ENCODE measurements around the gene CYB5D1.

Gene CYB5D1

DNA sequence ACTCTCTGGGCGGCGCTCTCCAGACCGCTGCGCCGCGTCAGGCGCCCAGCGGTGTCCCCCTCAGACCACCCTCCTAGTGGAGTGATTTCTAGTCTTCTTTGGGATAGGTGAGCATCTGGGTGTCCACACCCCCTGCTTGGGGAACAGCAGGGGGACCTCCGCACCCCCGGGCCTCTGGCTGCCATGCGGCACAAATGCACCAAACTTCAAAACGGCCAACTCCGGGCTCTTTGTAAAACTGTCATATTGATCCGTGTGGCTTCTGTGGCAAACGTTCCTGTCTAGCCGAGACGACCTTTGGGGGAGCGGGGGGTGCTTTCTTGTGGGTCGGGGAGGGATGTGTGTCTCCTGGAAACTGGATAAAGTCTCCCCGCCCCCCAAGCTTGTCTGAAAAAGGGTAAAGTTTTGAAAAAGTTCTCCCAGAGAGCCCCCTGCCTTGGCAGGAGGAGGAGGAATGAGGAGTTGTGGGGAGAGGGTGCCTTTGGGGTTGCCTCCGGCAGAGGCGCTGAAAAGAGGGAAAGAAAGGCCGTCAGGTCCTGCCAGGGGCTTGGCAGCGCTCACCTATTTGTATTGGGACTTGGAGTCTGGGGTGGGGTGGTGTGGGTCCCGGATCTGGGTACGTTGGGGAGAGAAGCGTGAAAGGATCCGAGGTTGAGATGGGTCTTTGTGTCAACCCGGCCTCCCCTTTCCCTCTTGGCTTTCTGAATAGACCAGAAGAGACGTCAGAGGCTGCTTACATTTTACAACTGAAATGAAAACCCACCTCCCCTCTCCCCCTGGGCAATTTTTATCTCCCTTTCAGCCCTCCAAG lies 28.6 kb downstream of the CYB5D1 start:
- intact Hi-C loops (cut with DNase I; ENCODE audit: low total_unique reads), result no loop called here
- peaks cover 0 to 22% of the 10 kb centered on the region in 2 donors for H3K27me3 ChIP-seq
- H3K36me3 ChIP-seq, result peaks cover 0 to 12% (median 8%) of the 10 kb centered on the region in 3 donors
- peak overlapping the region; percentile 80 to 82 for H3K27ac ChIP-seq
- no peak for TF ChIP-seq CTCF (IDR thresholded peaks at IDR 0.05)
- peaks cover 15 to 49% (median 44%) of the 10 kb centered on the region in 4 donors for H3K4me1 ChIP-seq
- no peaks in the 10 kb centered on the region for H3K9me3 ChIP-seq
- peak overlapping the region; percentile 62 to 66 for H3K4me3 ChIP-seq
- DNase-seq, result peak in 1 of 2 donors; percentile 30

DNA sequence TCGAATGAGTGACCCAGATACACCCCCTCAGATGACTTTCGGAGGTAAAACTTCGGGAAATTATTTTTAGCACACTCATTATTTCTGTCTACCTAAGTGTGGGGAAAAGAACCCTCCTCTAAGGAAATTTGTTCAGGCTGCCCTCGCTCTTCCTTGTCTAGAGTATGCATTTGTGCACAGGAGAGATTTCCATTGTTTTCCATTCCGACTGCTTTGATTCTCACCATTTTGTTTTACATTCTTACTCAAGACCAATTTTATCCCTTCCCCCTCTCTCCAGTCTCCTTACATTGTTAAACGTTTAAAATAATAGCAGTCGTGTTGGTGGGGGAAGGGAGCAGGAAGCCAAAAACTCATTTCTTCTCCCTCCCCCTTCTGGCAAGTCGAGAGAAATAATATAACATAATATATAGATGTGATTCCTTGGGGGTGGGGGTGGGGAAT lies 29.3 kb downstream of the CYB5D1 start:
- intact Hi-C loops (cut with DNase I; ENCODE audit: low total_unique reads), result no loop called here
- H3K4me1 ChIP-seq, result peaks cover 15 to 48% (median 43%) of the 10 kb centered on the region in 4 donors
- H3K9me3 ChIP-seq, result no peaks in the 10 kb centered on the region
- H3K27ac ChIP-seq, result peak overlapping the region; percentile 80 to 82
- no peak for DNase-seq
- peaks cover 0 to 14% (median 11%) of the 10 kb centered on the region in 3 donors for H3K36me3 ChIP-seq
- H3K27me3 ChIP-seq, result peaks cover 0 to 18% of the 10 kb centered on the region in 2 donors
- TF ChIP-seq CTCF (IDR thresholded peaks at IDR 0.05), result no peak
- peak overlapping the region; percentile 62 to 66 for H3K4me3 ChIP-seq

DNA sequence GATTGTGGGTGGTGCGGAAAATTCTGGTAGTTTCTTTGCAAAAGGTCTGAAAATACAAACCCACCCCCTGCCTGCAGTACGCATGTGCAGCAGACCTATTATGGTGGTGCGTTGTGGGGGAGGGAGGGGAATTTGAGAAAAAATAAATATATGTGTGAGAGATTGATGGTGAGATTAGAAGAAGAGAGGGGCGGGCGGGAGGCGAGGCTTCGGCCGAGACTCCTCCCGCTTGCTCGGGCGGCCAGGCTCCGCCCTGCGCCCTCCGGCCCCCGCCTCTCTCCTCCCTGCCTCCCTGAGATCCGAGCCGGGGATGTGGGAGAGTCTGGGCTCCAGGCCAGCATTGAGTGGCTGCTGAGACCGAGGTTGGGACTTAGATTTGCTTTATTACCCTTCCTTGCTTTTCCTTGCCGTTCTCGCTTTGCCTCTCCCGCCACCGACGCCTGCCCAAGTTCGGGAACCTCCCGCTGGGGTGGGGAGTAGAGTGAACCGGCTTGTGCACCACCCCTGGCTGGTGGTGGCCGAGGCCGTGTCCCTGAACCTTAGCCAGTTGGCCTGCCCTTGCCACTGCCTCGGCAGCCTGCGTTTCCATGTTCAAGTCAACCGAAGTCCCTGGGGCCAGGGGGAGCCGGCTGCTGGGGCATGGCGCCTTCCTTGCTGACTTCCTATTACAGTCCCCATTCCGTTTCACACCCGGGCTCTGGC lies 29.8 kb downstream of the CYB5D1 start:
- H3K4me1 ChIP-seq, result peaks cover 15 to 48% (median 43%) of the 10 kb centered on the region in 4 donors
- peak; percentile 93 to 96 for DNase-seq
- H3K27ac ChIP-seq, result peak overlapping the region; percentile 80 to 82
- peaks cover 0 to 16% (median 11%) of the 10 kb centered on the region in 3 donors for H3K36me3 ChIP-seq
- TF ChIP-seq CTCF (IDR thresholded peaks at IDR 0.05), result no peak
- peaks cover 0 to 14% of the 10 kb centered on the region in 2 donors for H3K27me3 ChIP-seq
- intact Hi-C loops (cut with DNase I; ENCODE audit: low total_unique reads), result no loop called here
- H3K4me3 ChIP-seq, result peak overlapping the region; percentile 62 to 66
- no peaks in the 10 kb centered on the region for H3K9me3 ChIP-seq

DNA sequence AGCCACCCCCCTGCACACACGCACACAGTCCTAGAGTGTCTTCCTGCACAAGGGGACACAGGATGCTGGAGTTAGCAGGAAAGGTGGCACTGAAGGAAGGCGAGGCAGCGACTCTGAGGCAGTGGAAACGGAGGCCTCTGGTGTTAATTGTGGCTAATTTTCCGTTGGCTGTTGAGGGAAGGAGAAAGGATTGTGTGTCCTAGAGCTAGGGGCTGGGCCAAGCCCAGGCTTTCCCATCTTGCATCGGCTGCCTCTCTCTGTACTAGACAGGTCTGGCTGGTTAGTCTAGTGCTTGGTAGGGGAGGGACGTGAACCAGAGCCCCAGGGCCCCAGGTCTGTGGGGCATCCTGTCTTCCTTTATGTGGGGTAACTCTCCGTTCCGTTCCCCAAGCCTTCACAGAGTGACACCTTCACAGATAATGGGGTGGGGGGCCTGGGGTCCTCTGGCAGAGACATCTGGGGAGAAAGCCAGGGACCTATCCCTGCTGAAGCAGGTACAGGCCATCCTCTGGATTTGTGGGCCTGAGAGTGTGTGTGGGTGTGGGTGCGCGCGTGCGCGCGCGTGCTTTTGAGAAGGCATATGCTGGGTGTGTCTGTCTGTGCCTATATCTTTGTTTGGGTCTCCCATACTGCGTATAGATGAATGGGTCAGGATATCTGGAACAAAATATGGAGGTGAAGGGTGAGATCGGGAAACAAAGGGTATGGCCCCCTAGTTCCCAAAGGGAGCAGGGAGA lies 30.5 kb downstream of the CYB5D1 start, which contains the start of gene CHD3:
TSS of gene CHD3 (plus strand) at position 606 of the 737 bp plus-strand sequence. CDS start 212 bp downstream, outside the sequence.
- DNase-seq, result no peak
- no peaks in the 10 kb centered on the region for H3K9me3 ChIP-seq
- intact Hi-C loops (cut with DNase I; ENCODE audit: low total_unique reads), result no loop called here
- peak within 1 kb of the TSS; percentile 62 to 66 for H3K4me3 ChIP-seq
- peaks cover 0 to 10% of the 10 kb centered on the region in 2 donors for H3K27me3 ChIP-seq
- peaks cover 0 to 18% (median 14%) of the 10 kb centered on the region in 3 donors for H3K36me3 ChIP-seq
- peaks cover 15 to 48% (median 43%) of the 10 kb centered on the region in 4 donors for H3K4me1 ChIP-seq
- TF ChIP-seq CTCF (IDR thresholded peaks at IDR 0.05), result no peak
- H3K27ac ChIP-seq, result peak within 1 kb of the TSS; percentile 80 to 82

Data from tibial artery (tissue), 4 donors.